GM12874 (cell line): ENCODE measurements around the gene C6orf47.

Experiments
- TF ChIP-seq, protein P1 (sequence below): IDR thresholded peaks from 2 replicates; pipeline ENCODE4 v1.5.1; 2011; ENCODE audit warnings: low read depth, mild to moderate bottlenecking, control low read depth, low read length, moderate library complexity; ENCODE audit not compliant: insufficient read depth

Gene C6orf47

DNA sequence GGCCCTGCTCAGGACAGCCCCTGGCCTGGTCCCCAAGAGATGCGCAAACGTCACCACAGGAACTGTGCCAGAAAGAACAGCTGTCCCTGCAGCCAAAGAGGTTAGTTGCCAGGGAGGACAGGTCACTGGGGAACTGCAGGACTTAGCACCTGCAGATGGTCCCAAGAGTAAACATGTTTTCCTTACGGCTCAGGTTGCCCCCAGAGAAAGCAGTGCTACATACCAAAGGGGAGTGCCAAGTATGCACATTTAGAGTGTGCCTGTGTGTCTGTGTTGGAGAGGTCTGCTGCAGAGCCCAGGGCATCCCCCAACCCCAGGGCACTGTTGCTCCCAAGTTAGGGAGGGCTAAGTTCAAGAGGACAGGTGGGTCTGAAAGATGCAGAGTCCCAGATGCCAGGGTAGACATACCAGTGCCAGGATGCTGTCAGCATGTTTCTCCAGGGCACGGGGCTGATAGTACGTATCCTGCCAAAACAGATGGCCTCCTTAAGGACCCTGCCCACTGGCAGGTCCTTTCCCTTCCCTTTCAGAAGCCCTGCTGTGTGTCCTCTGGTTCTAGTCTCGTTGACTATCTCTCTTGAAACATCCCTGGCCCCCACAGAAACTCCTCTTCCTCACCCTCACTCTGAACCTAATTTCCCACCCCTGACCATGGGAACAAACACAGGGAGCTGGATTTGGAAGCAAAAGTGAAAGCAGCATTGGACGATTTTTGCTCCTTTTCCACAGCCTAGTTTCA lies 41.3 kb upstream of the C6orf47 start:
- TF ChIP-seq, protein P1, sequence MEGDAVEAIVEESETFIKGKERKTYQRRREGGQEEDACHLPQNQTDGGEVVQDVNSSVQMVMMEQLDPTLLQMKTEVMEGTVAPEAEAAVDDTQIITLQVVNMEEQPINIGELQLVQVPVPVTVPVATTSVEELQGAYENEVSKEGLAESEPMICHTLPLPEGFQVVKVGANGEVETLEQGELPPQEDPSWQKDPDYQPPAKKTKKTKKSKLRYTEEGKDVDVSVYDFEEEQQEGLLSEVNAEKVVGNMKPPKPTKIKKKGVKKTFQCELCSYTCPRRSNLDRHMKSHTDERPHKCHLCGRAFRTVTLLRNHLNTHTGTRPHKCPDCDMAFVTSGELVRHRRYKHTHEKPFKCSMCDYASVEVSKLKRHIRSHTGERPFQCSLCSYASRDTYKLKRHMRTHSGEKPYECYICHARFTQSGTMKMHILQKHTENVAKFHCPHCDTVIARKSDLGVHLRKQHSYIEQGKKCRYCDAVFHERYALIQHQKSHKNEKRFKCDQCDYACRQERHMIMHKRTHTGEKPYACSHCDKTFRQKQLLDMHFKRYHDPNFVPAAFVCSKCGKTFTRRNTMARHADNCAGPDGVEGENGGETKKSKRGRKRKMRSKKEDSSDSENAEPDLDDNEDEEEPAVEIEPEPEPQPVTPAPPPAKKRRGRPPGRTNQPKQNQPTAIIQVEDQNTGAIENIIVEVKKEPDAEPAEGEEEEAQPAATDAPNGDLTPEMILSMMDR: no peak

DNA sequence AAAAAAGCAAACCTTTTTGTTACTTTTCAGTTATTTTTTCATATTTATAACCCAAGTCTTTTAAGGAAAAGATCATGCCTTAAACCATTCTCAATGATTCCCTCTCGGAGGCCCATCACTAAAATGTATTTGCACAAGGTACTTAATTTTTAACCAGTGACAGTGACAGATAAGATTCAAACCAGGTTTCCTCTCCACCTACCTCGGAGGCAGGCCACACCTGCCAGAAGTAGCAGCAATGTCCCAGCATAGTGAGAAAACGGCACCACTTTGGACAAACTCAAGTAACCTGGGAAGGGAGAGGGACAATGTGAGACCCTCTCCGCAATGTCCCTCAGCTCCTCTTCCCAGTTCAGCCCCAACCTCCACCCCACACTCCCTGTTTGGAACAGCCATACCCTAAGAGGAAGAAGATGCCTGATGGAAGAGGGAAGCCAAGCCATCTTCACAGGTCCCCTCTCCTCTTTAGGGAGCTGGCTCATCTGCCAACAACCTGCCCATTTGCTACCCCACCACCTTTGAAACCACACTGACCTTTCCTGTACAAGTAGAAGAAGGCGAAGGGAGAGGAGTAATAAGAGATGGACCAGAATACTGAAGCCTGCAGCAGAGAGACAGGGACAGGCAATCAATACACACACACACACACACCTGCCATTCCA lies 40.3 kb upstream of the C6orf47 start:
- TF ChIP-seq, protein P1: no peak

DNA sequence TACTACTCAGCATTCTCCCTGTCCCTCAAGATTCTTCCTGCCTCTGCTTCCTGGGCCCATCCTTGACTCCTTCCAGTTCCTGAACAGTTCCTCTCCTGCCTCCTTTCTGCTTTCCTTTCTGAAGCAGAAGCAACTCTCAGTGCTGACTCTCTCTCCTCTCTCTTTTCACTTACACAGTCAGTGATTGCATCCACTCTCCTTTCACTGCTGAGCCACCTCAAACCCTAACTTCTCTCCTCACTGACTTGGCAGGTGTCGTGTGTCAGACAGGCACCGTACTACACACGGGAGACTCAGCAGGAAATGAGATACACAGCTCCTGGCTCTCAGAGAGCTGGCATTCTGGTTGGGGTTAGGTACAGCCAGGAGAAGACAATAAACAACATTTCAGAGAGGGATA lies 37.0 kb upstream of the C6orf47 start:
- TF ChIP-seq, protein P1: no peak

DNA sequence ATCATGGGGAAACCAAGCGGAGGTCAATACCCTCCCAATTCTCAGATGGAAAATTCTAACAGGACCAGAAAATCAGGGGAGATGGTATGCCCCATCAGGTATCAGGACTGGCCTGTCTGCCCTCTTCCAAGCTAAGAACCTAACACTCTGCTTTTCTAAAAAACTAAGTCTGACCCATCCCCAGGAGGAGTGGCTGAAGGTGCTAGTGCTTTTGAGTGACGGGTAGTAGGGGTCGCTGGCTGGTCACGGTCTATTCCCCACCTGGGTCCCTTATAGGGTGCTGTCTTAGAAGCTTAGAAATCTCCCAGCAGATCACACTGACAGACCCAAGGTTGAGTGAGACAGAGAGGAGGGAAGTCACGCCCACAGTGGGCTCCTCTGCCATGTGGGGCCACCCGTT lies 33.0 kb upstream of the C6orf47 start:
- TF ChIP-seq, protein P1: no peak

- TF ChIP-seq, protein P1: no peak
Observed at GRCh38 chr6:31692886-31693285, 32.3 kb upstream of the C6orf47 start.

DNA sequence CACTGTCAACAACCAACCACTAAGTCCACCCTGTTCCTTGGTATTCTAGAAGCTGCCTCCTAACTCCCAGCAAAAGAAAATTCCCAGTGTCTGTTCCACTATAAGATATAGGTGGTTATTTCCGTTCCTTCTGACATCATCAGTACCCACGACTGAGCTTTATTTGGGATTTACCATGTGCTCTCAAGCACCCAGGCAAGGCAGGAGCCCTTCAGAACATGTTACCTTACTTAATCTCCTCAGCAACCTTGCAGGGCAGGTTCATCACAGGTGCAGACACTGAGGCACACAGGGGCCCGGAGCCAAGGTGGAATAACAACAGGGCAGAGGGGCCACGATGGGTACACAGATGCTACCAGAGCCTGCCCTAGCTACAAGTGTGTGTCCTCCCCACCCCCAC lies 31.8 kb upstream of the C6orf47 start:
- TF ChIP-seq, protein P1: no peak

GRCh38 chr6:31691564-31692108 lies 31.1 kb upstream of the C6orf47 start:
- TF ChIP-seq, protein P1: no peak
